GM19455 (cell line): ENCODE data around the gene GJC1.

ENCODE experiments used
- ATAC-seq: cut with Tn5 transposase; IDR thresholded peaks from one replicate; pipeline ENCODE4 v1.9.1; 2021; ENCODE audit not compliant: unreplicated experiment

GJC1 gene

DNA sequence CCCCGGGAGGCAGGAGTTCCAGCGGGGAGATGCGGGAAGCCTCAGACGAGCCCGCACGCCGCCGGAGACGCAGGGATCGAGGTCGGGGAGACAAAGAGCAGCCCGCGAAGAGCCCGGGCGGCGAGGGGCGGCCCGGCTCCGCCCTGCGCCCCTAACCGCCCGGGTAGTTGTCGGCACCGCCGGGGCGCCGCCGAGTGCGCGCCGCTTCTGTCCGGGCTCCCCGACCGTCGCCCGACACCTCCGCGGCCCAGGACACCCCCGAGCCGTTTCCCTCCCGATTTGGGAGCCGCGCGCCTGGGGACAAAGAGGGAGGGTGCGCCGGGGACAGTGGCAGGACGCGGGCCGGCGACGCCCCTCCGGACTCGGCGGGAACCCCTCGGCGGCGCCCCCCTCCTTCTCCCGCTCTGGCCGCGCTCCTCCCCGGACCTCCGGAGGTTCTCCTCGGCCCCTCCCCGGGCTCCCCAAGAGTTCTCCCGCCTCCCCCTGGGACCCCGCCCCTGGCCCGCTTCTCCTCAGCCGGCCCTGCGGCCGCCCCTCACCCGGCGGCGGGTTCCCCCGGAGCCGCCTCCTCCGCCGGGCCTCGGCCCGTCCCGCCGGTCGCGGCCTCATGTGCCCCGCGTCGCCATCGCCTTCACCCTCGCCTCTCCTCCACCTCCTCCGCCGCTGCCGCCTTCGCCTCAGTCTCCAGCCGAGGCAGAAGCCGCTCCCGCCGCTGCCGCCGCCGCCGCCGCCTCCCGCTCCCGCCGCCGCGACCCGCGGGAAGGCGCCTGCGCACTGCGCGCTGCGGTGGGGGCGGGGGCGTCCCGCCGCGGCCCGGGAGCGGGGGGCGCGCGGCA, at the start of gene GJC1:
TSS of gene GJC1 (minus strand) at position 765 of the 836 bp plus-strand sequence. CDS start 24,470 bp downstream, outside the sequence.
- no peak for ATAC-seq

DNA sequence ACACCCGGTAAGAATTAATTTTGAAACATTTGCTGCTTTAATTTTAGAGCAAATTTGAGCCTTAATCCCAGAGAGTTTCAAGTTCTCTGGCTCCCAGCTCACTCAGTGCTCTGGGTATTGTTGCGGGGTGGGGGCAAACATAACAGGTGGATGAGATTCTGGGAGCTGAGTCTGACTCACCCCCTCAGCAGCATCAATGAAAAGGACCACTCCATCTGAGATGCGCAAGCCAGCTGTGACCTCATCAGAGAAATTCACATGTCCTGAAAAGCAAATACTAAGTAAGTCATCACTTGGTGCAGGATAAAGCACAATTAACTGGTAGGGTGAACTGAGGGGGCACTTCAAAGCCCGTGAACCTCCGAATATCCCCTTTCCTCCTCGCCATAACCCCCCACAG, 49.3 kb upstream of the GJC1 start:
- ATAC-seq, result no peak

DNA sequence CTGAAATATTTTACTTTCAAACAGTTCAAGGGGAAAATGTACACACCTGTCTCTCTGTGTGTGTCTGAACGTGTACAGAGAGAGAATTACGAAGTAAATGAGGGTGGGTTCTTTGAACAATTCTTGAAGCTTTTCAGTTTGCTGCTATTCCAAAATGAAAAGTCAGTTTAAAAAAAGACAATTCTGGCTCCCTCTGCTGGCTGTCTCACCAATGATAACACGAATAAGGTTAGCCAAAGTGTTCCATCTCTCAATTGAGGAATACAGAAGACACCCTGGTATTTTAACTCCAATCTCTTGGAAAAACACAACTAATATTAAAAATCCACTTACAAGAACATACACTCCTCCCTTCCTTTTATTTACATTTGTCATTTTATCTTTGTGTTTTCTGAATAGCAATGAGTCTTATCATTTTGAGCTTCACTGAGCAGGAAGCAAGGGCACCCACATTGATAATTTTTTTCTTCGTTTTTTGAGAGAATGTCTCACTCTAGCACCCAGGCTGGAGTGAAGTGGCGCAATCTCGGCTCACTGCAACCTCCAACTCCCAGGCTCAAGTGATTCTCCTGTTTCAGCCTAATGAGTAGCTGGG, 48.6 kb upstream of the GJC1 start:
- ATAC-seq, result no peak

DNA sequence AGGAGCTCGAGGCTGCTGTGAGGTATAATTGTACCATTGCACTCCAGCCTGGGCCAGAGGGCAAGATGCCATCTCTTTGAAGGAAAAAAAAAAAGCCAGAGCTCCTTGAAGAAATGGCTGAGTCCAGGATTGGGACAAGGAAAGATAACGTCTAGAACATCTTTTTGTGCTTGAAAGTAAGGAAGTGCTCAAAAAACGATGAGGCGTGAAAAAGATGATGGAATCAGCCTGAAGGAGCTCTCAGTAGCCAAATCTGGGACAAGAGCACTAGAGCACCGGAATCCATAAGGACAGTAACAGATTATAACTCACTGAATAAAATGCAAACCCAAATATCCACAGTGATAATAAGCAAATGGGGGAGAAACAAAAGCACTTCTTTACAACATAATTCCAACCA, 47.0 kb upstream of the GJC1 start:
- no peak for ATAC-seq

DNA sequence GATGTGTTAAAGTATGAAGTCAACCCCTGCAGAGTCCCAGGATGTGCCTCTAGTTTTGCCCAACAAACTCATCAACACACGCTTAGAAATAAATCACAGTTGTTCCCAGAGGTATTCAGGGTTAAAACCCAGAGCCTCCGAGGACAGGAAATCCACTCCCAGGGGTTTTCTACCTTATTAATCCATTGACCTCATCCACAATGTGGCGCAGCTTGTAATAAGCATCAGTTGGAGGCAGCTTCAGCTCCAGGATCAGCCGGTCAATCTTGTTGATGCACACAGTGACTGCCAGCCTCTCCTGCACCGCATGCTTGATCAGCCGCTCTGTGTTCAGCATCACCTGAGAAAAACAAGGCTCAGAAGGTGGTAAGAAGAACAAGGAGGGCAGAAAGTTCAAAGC, 45.7 kb upstream of the GJC1 start:
- ATAC-seq, result no peak

DNA sequence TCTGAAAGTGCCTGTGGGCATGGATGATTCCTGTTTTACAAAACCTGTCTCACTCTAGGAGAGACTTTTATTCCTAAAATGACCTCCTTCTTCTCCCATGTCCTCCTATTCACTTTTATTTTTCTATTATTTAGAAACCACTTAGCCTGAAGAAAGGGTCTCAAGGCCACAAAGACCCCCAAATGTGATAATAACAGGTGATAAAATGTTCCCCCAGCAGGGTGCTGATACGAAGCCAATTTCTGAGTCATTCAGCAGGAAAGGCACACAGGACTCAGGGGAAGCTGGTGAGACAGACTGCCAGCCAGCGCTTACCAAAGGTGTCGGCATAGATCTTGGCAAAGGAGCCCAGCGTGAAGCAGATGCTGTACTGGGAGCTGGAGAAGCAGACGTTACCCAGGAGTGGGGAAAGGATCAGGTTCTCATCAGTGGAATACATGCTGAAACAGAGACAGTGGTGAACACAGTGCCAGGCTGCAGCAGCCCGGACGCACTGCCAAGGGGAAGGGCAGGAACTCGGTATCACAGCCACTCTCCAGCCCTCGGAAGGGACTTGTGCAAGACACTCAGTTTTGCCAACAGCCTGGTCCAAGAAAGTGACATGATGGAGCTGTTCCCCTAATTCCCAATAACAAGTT, 42.2 kb upstream of the GJC1 start:
- ATAC-seq, result no peak

DNA sequence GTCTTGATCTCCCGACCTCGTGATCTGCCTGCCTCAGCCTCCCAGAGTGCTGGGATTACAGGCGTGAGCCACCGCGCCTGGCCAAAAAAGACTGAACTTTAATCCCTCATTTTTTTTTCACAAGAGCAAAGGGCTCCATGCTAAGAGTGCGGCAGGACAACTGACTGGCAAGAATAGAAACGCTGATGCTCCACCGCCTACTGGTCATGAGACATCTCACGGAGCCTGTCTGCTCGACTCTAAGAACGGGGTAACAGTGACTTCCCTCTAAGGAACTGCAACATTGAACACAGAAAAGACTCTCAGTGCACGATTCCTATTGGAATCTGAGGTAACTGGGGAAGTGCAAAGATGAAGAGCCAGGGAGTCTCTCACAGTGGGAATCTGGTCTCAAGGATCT, 41.5 kb upstream of the GJC1 start:
- no peak for ATAC-seq

DNA sequence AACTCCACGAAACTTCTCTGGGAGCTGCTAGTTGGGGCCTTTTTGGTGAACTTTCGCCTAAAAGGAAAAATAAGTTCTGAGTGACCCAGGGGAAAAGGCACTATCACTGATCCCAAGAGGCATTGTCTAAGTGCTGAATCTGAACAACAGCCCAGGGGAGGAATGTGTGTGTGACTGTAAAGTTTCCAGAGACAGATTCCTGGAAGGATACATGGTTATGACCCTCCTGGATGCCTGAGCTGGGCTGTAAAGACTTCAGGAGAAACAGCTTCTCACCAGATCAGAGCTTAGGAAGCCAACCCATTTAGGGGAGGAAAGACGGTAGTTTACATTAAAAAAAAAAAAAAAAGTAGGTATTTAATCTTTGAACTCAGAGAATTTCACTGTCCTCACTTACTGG, 37.8 kb upstream of the GJC1 start:
- no peak for ATAC-seq

DNA sequence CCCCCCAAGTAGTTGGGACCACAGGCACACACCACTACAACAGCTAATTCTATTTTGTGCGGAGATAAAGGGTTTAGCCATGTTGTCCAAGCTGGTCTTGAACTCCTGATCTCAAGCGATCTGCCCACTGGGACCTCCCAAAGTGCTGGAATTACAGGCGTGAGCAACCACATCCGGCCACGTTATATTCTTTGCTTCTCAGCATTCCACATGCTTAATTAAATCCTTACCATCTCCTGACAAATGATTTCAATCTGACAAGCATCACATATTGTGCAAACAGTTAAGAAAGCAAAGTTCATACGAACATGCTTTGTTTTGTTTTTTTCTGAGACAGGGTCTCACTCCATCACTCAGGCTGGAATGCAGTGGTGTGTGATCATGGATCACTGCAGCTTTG, 35.8 kb upstream of the GJC1 start:
- no peak for ATAC-seq

DNA sequence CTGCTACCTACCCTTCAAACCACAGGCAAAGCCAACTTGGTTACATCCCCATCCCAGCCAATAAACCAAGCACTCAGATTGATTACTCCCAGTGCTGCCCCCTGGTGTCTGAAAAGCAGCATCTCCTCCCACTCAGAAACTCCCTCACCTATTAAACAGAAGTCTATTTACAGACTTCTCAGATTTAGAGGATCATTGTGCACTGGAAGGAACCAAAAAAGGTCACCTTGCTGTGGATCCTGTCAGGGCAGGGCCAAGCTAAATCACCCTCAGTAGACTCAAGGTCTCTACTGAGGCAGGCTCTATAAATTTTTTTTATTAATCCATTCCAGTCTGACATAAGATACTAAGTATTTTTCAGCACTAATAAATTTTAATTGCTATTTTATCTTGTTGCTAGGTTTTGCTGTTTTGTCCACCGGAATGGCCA, 35.2 kb upstream of the GJC1 start:
- ATAC-seq, result no peak

DNA sequence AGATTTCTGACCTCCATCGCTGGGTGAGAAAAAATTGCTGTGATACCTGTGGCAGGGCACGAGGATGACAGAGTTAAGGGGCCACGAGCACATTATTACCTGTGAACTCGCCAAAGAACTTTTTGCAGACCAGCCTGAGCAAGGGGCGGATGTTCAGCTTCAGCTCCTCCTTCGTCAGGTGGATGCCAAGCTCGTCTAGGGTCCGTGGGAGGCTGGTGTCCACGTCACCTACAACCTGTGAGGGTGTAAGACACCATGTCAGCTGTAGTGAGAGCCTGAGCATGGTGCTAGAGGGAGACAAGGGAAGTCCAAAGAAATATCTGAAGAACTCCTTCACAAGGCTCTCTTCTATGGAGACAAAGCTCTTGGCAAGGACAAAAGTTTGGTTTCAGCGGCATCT, 34.7 kb upstream of the GJC1 start:
- ATAC-seq, result no peak

DNA sequence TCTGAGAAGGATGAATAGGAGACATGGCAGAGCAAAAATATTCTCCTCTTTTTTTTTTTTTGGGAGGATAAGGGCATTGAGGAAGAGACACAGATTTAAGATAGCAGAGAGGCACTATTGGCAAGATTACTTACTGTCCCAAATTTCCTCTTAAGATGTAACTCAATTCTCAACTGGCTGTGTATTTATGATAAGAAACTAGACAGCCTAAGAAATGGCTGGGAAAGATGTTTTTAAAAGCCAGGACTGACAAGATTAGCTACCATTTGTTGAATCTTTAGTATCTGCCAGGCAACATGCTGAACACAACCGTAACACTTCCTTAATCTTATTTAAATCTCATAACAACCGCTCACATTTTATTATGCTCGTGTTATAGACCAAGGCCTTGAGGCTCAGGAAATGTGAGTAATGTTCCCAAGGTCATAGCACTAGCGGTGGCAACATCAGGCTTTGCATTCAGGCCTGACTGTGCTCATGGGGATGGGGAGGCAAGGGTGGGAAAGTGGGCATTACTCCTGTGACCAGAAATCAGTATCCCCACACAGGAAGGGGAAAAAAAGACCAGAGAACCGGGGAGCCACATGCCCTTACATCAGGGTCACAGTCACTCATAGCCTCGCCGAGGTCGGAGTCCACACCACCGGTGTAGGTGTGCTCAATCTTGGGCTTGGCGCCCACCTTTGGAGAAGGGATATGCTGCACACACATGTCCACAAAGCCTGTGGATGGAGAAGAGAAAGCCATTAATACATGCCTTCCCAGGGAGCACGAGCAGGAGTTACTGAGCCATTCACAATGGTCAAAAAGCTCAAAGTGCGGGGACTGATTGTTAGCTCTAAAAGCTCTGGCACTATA, 33.2 kb upstream of the GJC1 start:
- no peak for ATAC-seq

DNA sequence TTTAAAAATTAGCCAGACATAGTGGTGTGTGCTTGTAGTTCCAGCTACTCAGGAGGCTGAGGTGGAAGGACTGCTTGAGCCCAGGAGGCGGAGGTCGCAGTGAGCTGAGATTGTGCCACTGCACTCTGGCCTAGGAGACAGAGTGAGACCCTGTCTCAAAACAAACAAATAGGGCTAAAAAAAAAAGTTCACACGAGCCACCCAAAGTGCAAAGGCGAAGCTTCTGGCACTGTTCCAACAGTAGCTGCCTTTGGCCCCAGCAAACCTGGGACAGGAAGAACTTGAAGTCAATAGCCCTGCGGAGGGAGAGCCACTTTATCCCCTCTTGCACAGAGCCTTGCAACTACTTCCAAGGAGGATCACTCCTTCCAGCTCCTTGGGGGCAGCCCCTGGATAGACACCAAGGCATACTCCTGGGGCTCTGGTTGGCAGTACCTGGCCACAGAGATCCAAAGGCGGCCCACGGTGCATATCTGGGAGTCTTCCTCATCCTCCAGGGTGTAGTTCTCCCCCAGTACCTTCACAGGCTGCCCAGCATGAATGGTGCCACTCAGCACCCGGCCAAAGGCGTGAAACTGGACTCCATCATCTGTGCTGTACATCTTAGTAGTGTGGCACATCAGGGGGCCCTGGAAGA, 32.3 kb upstream of the GJC1 start:
- no peak for ATAC-seq

DNA sequence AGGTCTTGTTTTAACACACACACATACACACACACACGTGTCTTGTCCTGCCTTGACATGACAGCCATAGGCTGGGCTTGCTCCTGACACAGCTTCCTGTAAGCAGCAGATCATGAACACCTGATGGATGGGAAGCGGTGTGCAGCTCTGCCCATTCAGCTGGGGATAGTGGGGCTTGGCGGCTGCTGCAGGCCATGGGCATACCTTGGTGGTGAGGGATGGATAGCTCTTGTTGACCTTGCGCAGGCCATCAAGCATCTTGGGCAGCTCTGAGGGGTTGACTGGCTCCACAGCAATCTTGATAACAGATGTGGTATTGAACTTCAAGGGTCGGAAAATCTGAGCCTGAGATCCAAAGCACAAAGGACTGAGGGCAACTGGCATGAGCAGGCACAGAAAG, 29.6 kb upstream of the GJC1 start:
- ATAC-seq, result no peak

DNA sequence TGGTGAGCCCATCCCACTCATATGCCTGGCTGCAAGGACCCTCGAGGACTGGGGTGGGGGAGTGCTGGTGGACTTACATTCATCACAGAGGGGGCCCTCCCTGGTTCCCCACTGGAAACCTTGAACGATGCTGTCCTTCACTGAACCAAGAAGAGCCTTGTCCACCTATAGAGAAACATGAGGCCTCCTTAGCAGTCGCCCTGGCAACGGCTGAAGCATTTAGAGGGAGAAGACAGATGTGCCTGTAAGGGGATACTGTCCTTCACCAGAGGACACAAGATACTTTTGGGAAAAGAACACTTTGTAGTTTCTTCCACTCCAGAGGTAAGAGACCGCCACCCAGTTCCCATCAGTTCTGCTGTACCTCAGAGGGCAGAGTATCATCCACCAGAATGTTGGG, 24.1 kb upstream of the GJC1 start:
- no peak for ATAC-seq

DNA sequence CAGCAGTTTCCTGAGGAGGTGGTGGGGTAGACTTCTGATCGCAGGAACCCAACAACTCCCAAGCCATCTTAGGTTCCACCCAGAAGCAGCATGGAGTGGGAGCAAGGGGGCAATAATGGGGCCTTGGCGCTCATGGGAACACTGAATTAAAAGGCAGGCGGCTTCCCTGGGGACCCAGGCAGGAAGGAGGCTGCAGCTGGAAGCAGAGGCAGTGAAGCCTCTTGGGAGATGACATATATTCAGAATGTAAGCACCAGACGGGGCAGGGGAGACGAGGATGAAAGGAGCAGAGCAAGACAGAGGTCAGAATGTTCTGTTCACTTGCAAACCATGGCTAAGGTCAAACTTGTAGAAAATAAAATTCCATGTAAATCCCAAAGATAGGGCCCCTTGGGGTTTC, 20.5 kb upstream of the GJC1 start:
- ATAC-seq, result no peak

DNA sequence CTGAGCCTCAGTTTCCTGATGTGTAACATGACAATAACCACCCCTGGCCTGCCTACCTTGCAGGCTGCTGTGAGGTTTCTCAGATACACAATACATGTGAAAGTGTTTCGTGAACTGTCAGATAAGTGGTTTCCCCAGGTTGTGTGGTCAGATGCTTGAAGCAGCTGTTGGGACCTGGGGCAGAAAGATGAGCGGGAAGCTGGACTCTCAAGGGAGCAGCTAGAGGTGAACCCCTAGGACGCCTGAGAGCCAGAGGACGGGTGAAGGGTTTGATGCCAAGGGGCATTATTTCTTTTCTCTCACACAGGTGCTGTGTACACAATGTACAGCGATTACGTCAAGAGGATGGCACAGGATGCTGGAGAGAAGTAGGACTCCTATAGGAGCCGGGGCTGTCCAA, 19.9 kb upstream of the GJC1 start:
- ATAC-seq, result no peak

DNA sequence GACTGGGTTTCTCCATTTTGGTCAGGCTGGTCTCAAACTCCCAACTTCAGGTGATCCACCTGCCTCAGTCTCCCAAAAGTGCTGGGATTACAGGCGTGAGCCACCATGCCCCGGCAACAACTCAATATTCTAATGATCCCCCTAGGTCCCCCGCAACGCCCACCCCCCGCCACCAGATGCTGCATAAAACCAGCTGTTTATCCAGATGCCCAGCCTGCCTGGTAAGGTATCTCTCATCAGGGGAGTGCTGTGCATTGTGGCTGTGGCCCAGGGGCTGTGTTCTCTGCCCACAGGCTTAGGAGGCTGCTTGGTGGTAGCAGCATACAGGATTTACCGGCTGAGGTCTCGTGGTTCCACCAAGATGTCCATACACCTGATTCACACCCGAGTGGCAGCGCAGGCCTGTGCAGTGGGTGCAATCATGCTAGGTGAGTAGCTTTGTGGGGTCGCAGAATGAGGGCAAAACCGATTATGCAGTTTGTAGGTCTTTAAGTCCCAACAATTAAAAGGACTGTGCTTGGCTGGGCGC, 18.9 kb upstream of the GJC1 start:
- ATAC-seq, result no peak

DNA sequence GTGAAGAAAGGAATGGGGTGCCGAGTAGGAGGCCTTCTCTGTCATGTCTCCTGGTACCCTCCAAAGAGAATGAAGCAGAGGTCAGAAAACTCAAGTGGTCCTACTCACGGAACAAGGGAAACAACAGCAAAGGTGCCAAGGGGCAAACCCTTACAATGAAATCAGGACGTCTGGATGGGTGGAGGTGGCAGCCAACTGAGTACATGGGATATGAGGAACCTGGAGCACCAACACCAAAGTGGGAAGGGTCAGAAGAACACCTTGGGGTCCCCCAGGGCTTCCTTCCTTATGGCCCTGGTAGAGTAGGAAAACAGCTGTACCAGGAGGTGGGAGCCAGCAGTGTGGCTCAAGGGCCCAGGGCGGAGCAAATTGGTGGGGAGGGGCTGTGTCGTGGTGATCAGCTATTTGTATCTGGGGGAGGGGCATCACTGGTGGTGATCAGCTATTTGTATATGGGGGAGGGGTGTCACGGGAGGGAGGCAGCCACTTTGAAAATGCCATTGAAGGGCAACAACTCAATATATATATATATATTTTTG, 18.2 kb upstream of the GJC1 start:
- no peak for ATAC-seq

DNA sequence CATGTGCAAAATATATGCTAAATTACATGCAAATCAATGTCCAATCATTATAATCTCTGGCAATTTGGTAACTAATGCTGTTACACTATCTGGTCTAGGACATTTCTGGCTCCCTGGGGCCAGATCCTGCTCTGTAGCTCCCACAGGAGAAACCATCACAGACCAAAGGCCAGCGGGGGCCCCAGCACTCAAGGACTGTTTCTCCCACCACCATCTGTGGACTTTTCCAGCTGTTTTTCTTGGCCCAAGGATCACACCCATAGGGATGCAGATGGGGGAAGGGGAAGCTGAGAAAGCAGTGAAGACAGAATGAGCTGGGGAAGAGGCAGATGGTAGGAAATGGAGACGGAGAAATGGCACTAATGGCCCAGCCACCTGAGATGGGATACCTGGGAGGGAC, 17.5 kb upstream of the GJC1 start, which contains the start of gene HIGD1B:
TSS of gene HIGD1B (plus strand) at position 298 of the 400 bp plus-strand sequence. CDS start 270 bp downstream, outside the sequence.
- ATAC-seq, result no peak
